Tibial nerve (tissue), 3 donors: ENCODE data around the gene PANX2.

ENCODE experiments used
- CTCF ChIP-seq, 5 experiments: fragments of 200-600 bp in 3 of 5; fragments of 450-650 bp in 2 of 5; sonication (generic) in 3 of 5; IDR thresholded peaks; one replicate each; pipeline ENCODE4 v1.5.1; 2016 to 2019; ENCODE audit warnings: antibody characterized with exemption in 5 of 5, mild to moderate bottlenecking in 3 of 5, moderate library complexity in 2 of 5
- POLR2A ChIP-seq, 2 donors: fragments of 450-650 bp; IDR thresholded peaks; one replicate each; pipeline ENCODE4 v1.6.1; 2017; ENCODE audit warnings: antibody characterized with exemption in 2 of 2, mild to moderate bottlenecking in 2 of 2, moderate library complexity in 2 of 2

GRCh38 chr22:50194037-50194805 is 23.7 kb downstream of the PANX2 start:
- no peak for TF ChIP-seq POLR2A (IDR thresholded peaks at IDR 0.05)
- TF ChIP-seq CTCF (IDR thresholded peaks at IDR 0.05) = no peak
